ENCODE measurements around the gene CCDC59.
"Not testable (repeated sequence)": the region's sequence is repeated elsewhere in the genome, so short reads cannot be mapped to it uniquely, and the experiment has no call there.

CCDC59 gene, protein sequence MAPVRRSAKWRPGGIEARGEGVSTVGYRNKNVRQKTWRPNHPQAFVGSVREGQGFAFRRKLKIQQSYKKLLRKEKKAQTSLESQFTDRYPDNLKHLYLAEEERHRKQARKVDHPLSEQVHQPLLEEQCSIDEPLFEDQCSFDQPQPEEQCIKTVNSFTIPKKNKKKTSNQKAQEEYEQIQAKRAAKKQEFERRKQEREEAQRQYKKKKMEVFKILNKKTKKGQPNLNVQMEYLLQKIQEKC

DNA sequence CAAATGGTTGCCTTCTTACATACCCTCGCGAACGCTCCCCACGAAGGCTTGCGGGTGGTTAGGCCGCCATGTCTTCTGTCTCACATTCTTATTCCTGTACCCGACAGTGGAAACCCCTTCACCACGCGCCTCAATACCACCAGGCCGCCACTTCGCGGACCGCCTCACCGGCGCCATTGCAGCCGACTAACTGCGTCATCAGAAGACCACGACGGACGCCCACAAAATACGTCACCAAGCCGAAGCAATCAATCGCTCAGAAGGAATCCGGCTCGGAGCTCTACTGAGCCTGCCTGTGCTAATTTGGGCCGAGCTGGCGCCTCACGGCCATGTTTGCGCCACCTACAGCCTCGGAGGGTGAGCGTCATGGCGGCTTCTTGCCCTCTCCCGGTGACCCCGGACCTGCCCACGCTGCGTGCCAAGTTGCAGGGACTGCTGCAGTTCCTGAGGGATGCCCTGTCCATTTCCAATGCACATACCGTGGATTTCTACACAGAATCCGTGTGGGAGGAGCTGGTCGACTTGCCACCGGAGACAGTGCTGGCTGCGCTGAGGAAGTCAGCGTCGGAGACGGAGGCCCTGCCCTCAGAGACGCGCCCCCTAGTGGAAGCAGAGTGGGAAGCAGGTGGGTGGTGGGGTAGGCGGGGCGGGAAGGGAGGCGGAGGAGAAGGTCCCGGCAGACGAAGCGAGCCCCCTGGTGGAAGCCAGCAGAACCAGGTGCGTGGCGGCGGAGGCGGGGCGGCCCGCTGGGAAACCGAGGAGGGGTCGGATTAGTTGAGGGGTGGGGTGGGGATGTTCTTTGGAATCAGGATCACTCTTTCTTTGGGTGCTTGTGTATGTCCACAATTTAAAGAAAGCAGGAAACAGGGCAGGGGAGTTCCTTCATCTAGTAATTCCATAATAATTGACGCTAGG lies at the start of gene CCDC59, which contains the start of gene METTL25:
CCDC59 (minus strand) TSS at position 188 of the 915 bp plus-strand sequence; CDS start at position 177, 11 bp downstream.
METTL25 (plus strand) TSS at position 330 of the 915 bp plus-strand sequence; CDS start at position 367, 37 bp downstream.
- DNase-seq: peak; percentile 95

DNA sequence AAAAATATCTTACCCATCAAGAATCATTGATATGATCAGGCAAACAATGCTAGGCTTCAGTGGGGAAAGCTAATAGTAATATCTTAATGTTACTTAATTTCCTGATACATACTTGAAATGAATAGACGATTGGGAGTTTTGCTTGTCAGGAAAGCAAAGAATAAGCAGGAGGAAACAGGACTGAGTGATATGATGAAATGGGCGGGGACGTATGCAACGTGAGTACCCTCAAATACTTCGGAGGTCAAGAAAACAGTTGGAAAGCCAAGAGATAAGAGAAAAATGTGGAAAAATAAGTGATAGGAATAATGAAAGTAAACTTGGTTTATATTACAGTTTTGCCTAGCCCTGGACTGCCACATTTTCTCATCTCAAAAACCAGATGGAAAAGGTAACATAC lies 49.3 kb upstream of the CCDC59 start:
- DNase-seq: no peak

DNA sequence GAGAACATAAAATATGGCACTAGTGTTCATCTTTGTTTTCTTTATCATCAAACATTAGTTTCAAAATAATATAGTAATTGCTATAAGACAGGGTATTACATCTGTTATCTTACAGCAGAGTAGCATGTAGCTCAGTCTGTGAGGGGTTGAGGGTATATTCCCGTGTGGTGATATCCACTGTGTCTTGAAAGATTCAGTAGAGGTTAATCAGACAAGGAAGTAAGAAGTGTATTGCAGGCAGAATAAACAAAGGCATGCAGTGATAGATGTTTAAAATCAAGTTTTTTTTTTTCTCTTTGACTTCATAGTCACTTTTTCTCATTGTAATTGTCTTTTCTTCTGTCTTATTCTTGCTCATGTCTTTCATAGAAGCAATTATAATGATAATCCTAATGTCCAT lies 48.5 kb upstream of the CCDC59 start:
- DNase-seq: no peak

DNA sequence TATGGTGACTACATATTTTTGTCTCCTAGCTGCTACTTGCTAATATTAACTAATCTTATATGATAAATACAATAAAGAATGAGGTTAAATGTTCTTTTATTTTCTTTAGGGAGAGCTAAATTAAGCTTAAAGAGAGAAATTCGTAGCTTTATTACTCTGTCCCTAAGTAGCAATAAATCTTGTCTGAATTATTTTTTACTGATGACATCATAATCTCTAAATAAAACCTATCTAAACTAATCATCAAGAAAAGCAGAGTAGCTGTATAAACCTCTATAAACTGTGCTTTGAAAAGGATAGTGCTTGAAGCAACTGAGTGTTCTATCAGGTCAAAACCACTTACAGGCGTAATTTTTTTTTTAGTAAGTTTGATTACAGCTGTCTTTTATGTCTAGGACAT lies 42.6 kb upstream of the CCDC59 start:
- DNase-seq: no peak

DNA sequence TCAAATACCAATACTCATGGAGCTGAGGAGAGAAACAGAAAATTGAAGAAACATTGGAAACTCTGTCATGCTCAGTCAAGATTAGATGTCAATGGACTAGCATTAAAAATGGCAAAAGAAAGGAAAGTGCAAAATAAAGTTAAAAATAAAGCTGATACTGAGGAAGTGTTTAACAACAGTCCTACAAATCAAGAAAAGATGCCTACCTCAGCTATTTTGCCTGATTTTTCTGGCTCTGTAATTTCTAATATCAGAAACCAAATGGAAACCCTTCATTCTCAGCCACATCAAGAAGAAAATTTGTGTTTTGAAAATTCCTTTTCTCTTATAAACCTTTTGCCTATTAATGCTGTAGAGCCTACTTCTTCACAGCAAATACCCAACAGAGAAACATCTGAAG lies 40.7 kb upstream of the CCDC59 start:
- no peak for DNase-seq

DNA sequence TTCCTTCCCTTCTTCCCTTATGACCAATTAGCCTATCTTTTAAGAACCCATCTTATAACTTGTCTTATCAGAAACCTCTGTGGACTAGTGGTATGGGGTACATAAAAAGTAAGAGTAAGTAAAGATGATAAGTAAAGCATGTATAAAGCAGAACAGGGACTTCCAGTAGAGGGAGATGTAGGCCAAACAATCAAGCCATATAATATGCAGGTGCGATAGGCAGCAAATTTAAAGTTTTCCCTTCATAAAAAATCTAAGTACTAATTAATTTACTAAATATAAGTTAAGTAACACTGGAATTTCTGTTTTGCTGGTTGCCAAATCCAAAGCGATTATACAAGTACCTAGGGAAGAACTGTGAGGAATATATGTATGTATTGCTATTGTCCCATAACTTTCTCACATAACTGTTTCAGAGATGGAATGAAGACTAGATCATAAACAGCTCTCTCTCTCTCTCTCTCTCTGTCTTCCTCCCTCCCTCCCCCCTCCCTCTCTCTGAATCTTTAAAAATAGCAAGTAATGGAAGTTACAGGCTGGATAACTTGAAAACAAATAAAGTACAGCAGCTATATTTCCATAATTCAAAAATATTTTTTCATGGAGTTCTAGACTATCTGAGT lies 25.9 kb upstream of the CCDC59 start:
- no peak for DNase-seq

DNA sequence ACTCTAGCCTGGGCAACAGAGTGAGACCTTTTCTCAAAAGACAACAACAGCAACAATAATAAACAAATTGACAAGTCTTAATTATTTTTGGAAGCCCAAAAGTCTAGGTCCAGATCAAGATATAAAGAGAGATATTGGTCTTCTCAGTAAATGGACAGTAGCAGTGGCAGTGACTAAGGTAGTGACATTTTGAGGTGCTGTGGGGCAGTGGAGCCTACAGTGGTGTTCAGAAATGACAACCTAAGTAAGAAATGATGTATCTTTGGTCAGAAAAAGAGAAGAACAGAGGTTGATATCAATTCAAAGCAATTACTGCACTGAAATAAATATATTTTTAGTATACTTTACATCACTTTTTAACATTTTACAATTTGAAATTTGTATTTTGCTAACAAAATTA lies 20.8 kb upstream of the CCDC59 start:
- no peak for DNase-seq

DNA sequence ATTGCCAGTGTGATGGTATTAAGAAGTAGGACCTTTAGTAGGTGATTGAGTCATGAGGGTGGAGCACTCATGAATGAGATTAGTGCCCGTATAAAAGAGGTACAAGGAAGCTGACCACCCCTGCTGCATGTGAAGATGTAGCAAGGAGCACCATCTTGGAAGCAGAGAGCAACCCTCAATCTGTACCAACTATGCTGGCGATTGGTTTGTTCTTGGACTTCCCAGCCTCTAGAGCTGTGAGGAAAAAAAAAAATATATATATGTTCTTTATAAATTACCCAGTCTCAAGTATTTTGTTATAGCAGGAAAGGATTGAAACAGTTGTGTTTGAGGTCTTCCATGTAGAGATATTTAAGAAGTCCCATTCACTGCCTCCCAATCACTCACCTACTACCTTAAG lies 17.0 kb upstream of the CCDC59 start:
- no peak for DNase-seq

DNA sequence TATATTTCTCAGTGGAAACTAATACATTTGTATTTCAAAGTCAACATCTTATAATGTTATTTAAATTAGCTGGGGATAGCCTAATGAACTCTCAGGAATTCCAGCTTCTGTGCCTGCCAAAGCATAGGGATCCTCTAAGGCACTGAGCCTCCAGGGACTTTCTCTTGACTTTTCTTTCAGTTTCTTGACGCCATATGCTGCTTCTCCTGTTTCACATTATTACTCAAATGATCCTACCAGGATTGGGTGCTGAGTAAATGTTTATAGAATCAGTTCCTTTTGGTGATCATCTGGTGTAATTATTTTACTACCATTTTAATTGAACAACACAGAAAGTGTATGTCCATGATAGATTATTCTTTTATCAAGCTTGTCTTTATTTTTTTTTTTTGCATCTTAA lies 8.0 kb upstream of the CCDC59 start:
- no peak for DNase-seq

DNA sequence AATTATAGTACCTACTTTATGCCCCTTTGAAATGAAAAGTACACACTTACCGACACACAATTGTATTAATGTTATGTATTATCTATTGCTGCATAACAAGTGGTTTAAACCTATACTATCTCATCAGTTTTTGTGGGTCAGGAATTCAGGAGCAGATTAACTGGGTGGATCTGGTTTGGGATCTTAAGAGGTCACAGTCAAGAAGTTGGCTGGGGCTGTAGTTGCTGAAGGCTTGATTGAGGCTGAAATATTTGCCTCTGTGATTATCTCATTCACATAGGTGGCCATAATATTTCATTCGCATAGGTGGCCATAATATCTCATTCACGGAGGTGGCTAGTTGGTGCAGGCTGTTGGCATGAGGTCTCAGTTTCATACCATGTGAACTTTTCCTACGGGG lies 5.8 kb upstream of the CCDC59 start:
- DNase-seq: no peak

DNA sequence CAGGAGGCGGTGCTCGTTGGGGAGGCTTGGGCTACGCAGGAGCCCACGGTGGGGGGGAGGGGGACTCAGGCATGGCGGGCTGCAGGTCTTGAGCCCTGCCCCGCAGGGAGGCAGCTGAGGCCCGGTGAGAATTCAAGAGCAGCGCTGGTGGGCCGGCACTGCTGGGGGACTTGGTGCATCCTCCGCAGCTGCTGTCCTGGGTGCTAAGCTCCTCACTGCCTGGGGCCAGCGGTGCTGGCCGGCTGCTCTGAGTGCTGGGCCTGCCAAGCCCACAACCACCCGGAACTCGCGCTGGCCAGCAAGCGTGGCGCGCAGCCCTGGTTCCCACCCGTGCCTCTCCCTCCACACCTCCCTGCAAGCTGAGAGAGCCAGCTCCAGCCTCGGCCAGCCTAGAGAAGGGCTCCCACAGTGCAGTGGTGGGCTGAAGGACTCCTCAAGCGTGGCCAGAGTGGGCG lies 3.3 kb upstream of the CCDC59 start:
- no peak for DNase-seq

DNA sequence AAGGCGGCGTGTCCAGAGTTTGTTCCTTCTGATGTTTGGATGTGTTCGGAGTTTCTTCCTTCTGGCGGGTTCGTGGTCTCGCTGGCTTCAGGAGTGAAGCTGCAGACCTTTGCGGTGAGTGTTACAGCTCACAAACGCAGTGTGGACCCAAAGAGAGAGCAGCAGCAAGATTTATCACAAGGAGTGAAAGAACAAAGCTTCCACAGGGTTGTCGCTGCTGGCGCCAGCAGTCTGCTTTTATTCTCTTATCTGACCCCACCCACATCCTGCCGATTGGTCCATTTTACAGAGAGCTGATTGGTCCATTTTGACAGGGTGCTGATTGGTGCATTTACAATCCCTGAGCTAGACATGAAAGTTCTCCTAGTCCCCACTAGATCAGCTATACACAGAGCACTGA lies 2.6 kb upstream of the CCDC59 start:
- DNase-seq: not testable (repeated sequence)

DNA sequence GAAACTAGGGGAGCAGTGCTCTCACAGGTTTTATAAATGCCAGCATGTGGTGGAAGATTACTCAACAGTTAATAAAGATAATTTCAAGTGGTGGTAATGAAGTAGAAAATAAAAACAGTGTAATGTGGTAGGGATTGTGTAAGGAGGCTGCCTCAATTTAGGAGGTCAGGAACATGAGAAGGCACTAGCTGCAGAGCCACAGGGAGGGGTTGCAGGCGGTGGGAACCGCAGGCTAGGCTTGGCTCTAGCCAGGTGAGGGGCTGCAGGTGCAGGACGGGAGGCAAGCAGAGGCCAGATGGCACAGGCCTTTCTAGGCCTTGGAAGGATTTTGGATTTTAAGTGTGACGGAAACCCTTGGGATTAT lies 910 bp upstream of the CCDC59 start:
- peak; percentile 69 for DNase-seq

DNA sequence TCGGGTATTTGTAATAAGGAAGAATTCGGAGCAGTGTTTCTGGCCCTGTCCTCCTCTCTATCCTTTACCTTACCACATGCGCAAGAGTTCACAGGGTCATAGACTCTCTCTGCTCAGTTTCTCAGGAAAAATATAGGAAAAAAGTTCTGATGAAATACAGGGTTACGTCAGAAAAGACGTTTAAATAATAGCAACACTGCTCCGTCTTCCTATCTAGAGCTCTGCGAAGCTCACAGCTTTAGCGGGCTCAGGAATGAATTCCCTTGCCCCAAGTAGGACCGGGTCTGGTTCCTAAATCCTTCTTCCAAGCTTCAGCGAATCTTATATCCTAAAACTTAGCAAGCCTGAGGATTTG lies 365 bp downstream of the CCDC59 start:
- peak; percentile 41 for DNase-seq

DNA sequence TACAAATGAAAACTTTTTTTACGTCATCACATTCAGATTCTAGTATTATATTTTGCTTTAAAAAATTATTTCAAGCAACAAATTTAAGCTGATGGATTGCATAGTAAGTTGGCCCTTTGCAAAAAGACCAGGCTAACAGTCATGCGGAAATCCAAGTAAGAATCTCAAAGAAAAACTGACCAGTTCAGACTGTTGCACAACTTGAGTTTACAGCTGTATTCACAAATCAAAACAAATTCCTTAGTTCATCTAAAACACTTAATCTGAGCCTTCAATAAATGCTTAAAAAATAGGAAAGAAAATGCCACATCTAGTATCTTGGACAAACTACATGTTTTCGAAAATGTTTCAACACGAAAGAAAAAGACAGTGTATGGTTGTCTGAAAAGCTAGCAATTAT lies 847 bp downstream of the CCDC59 start:
- no peak for DNase-seq

DNA sequence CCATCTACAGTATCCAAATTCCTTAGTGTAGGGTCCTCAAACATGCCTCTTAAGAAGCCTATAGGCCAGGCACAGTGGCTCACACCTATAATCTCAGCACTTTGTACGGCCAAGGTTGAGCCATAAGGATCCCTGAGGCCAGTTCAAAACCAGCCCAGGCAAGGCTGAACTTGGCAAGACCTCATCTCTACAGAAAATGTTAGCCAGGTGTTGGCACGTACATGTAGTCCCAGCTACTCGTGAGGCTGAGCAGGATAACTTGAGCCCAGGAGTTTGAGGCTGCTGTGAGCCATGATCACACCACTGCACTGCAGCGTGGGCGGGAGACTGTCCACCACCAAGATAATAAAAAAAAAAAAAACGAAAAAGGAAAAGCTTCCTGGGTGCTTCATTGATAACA lies 6.8 kb downstream of the CCDC59 start:
- no peak for DNase-seq

DNA sequence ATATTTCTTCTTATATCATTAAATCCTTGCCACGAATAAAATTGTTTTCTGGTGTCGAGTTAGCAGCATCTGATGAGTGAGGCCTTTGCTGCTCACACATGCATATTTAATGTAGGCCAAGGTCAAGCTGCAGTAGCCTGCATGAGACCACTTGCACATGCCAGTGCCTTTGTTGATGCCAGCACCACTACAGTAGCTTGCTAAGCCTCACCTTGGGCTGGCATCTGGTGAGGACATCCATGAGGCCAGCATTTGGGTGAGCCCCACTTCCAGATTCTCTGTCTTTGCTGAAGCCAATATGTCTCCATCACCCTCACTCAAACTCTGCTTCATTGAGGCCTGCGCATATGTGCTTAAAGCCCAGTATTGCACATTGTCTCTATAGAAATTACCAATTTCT lies 8.0 kb downstream of the CCDC59 start:
- no peak for DNase-seq

DNA sequence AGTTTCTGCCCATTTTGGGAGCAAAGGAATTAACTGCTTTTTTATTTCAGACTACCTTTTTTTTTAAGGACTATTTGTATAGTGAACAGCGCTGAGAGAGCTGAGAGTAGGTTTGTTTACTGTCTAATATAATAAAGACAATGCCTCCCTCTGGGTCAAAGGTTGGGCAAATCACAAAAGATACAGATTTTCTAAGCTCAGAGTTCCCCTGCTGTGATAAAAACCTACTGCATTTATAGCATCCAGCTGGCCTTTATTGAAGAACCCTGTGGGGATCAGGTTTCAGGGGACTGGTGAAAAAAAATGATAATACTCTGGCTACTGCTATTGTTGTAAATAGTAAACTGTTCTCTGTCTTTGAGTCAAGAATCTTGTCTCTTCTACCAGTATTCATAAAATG lies 28.7 kb downstream of the CCDC59 start:
- DNase-seq: peak; percentile 99

DNA sequence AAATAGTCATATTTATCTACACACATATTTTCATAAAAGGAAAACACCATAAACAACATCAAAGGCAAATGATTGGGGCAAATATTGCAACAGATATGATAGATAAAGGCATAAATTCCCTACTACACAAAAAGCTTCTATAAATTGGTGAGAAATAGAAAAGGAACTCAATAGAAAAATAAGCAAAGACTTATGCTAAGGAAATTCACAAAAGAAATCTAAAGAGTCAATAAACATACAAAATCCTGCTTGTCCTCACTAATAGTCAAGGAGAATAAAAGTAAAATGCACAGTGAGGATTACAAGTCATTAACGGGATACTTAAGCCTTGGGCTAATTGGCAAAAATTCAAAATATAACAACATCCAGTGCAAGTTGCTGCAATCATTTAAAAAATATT lies 30.3 kb downstream of the CCDC59 start:
- no peak for DNase-seq

DNA sequence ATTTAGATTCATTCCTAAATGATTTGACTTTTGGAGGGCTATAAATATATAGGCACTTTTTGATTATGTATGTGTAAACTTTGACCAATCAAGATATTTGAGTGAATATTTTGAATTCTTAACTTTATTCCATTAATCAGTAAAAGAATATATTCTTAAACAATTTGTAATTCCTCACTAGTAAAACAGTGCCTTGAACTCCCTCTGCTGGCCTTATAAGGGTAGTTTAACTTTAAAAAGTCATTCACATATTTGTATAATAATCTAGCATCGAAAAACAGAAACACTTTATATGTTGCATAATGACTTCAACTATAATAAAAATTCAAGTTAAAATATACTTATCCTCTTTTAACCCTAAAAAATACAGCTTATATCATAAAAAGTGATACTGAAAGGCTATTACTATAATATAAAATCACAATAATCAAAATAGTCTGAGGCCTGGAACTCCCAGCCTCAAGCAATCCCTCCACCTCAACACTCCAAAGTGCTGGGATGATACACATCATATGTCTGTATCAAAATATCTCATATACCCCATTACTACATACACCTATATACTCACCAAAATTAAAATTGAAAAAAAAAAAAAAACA lies 31.2 kb downstream of the CCDC59 start:
- peak; percentile 83 for DNase-seq

DNA sequence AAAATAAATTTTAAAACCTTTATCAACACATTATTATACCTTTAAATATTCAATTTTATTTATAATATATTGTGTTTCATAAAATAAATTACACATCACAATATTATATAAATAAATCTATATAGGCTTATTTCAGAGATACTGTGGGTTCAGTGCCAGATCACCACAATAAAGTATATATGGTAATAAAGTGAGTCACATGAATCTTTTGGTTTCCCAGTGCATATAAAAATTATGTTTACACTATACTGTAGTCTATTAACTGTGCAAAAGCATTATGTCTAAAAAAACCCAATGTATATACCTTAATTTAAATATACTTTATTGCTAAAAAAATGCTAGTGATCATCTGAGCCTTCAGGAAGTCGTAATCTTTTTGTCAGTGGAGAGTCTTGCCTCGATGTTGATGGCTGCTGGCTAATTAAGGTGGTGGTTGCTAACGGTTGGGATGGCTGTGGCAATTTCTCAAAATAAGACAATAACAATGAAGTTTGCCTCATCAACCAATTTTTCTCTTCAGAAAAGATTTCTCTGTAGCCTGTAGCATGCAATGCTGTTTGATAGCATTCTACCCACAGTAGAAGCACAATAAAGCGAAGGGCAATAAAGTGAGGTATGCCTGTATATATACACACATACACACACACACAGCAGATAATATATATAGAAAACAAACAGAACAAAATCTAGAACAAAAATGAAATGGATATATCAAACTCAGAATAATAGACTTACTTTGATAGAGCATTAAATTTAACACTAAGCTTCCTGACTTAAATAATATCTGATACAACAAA lies 32.4 kb downstream of the CCDC59 start:
- peak; percentile 64 for DNase-seq

DNA sequence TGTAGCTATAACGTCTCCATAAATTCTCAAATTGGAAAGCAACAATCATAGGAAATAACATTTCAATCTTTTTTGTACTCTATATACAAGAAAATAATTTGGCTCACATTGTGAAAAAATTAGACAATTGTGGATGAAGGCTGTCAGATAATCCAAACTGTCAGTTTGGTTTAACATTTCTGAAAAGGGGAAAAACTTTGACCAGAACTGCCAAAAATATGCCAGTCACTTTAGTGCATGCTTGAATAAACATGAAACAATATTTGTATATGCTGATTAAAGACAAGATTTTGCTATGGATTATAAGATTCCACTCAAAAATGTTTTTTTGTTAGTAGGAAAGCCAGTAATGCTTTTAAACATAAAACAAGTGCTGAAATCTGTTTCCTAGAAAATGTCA lies 38.9 kb downstream of the CCDC59 start:
- DNase-seq: no peak

Data from NCI-H748 treated with DMSO at 0.1 percent for 48 hours (cell line).